AG04450 (cell line): Measurements from ENCODE around the gene DNM3. TPM values are rescaled to one million over a fixed set of nuclear protein-coding genes. Genes with fewer than 3 reads are reported as not detected.

ENCODE experiments used
- CTCF ChIA-PET: fragments of 300-600, 350-600 bp; formaldehyde crosslinking; extraction: SDS; loops from one replicate; lab custom pipeline; 2022; ENCODE audit warnings: antibody characterized with exemption, inconsistent platforms; lab: Charles Lee
- POLR2A ChIA-PET: fragments of 350-600 bp; formaldehyde crosslinking; extraction: SDS; loops from one replicate; lab custom pipeline; 2021; ENCODE audit warnings: antibody characterized with exemption, inconsistent platforms; lab: Yijun Ruan, JAX
- DNase-seq: peaks from one replicate; pipeline ENCODE4 v3.0.0-alpha.2; 2011; ENCODE audit warnings: low read depth, low spot score
- H3K27ac ChIP-seq: one replicate; pipeline ENCODE4 v1.5.1; 2012; ENCODE audit warnings: low read depth, low read length, control low read depth
- H3K27me3 ChIP-seq: one replicate; pipeline ENCODE4 v1.6.0; 2012; ENCODE audit warnings: low read length; ENCODE audit not compliant: control insufficient read depth, insufficient read depth
- H3K4me3 ChIP-seq: 2 replicates; pipeline ENCODE4 v1.5.1; 2011; ENCODE audit warnings: mild to moderate bottlenecking, low read depth, low read length, control low read depth
- H3K9me3 ChIP-seq: 2 replicates; pipeline ENCODE4 v1.5.1; 2012; ENCODE audit warnings: low read length; ENCODE audit not compliant: control insufficient read depth, insufficient read depth
- polyA plus RNA-seq: library from polyadenylated mRNA; depleted of rRNA; stranded (reverse); fragments of >200 nt; gene quantifications from 2 replicates; pipeline ENCODE4 v1.2.3, GENCODE V29; 2011
- TF ChIP-seq, protein P1 (sequence below): IDR thresholded peaks from 2 replicates; pipeline ENCODE4 v1.5.1; 2011; ENCODE audit warnings: low read depth, low read length, control low read depth, inconsistent platforms

The DNM3 gene
- polyA plus RNA-seq, 1 experiment = 0.37 TPM

DNA sequence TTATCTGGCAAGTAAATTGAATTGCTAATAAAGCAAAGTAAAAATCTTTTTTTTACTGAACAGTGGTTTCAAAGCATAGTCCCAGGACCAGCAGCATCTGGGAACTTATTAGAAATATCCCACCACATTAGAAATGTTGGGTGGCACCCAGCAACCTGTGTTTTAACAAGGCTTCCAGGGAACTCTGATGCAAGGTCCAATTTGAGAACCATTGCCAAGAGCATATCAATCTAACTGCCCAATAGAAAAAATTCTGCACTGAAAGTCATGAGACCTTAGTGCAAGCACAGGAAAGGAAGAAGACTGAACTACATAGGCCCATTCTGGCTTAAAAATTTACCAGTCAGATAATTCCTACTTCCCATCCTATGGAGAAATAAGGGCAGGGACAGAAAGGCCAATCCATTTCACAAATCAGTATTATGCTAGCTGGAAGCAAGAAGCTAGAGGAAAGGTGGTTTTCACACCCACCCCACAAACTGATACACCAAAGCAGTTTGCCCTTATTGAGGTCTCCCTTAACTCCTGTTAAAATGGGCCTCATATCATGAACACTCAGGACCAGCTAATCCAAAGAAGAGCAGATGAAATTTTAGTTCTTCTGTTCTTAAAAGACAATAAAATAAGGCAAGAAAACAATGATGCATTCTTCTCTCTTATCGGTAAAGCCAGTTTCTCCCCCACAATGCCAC, 561.7 kb downstream of the DNM3 start:
- POLR2A ChIA-PET = no interaction called here
- no peaks in the 10 kb centered on the region for H3K27me3 ChIP-seq
- CTCF ChIA-PET = interaction anchor here (1.1 to 14.1 kb wide), 2 partner anchors 400 to 601 kb away, joined by 3 to 199 read pairs; no protein-coding TSS in a partner anchor
- H3K27ac ChIP-seq = no peak overlapping the region
- no peak for DNase-seq
- H3K9me3 ChIP-seq = no peaks in the 10 kb centered on the region
- no peak overlapping the region for H3K4me3 ChIP-seq
- TF ChIP-seq, protein P1, sequence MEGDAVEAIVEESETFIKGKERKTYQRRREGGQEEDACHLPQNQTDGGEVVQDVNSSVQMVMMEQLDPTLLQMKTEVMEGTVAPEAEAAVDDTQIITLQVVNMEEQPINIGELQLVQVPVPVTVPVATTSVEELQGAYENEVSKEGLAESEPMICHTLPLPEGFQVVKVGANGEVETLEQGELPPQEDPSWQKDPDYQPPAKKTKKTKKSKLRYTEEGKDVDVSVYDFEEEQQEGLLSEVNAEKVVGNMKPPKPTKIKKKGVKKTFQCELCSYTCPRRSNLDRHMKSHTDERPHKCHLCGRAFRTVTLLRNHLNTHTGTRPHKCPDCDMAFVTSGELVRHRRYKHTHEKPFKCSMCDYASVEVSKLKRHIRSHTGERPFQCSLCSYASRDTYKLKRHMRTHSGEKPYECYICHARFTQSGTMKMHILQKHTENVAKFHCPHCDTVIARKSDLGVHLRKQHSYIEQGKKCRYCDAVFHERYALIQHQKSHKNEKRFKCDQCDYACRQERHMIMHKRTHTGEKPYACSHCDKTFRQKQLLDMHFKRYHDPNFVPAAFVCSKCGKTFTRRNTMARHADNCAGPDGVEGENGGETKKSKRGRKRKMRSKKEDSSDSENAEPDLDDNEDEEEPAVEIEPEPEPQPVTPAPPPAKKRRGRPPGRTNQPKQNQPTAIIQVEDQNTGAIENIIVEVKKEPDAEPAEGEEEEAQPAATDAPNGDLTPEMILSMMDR = no peak

DNA sequence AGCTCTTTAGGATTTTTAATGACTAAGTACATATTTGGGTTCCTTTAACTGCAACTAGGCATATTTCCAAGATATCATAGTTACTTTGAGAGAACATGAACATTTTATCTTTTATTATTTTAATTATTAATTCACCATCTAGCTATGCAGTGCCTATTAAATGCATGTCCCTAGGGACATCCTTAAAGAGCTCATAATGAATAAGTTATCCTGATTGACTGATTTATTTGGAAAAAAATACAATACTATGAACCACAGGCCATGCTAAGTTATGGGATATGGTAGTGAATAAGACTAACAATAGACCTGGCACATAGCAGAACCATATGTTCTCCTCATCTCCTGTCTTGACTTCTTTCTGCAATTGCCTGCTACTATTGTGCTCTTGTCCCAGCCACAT, 562.8 kb downstream of the DNM3 start:
- ChIA-PET CTCF (interaction anchor here (1.0 to 14.1 kb wide), 3 partner anchors 19 to 602 kb away, joined by 3 to 199 read pairs (median 3); no protein-coding TSS in a partner anchor), POLR2A (no interaction called here)
- Histone ChIP-seq H3K27ac (no peak overlapping the region), H3K9me3 (no peaks in the 10 kb centered on the region), H3K4me3 (no peak overlapping the region), H3K27me3 (no peaks in the 10 kb centered on the region)
- TF ChIP-seq, protein P1 = no peak
- DNase-seq = no peak

DNA sequence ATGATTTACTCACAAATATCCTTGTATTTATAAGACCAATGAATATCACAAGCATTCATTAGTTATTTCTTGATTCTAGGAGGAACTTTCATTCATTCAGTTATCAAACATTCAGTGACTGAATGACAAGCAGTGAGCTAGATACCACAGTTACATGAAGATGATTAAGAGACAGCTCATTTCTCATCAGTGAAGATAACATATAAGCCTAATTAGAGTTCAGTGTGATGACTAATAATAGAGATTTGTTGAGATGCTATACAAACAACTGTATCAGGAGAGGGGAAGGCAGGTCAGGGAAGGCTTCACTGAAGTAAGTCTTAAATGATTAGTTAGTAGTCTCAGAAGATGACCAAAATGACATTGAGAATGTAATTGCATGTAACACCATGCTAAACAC, 564.6 kb downstream of the DNM3 start:
- DNase-seq = no peak
- Histone ChIP-seq H3K4me3 (no peak overlapping the region), H3K9me3 (no peaks in the 10 kb centered on the region), H3K27me3 (no peaks in the 10 kb centered on the region), H3K27ac (no peak overlapping the region)
- TF ChIP-seq, protein P1 = no peak
- ChIA-PET CTCF (interaction anchor here (0.6 to 14.1 kb wide), 5 partner anchors 24 to 604 kb away, joined by 3 to 199 read pairs (median 4); no protein-coding TSS in a partner anchor), POLR2A (no interaction called here)

DNA sequence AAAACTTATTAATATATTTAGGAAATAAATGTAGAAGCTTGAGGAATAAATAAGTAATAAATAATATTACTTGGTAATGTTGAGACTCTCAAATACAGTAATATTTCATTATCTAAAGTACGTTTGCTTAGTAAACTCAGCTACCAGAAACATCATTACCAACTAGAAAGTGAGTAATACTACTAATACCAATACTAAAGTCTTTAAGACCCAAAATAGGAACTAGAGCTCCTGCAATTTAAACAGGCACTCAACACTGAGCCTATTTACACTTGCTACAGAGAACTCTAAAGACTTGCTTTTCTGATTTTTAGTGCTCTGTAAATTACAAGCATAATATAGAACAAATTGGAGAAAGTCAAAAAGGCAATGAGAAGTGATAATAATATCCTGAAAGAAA, 565.7 kb downstream of the DNM3 start:
- no peaks in the 10 kb centered on the region for H3K27me3 ChIP-seq
- H3K9me3 ChIP-seq = no peaks in the 10 kb centered on the region
- H3K27ac ChIP-seq = no peak overlapping the region
- CTCF ChIA-PET = interaction anchor here (1.6 to 2.7 kb wide), 2 partner anchors 23 to 405 kb away, joined by 4 to 17 read pairs; no protein-coding TSS in a partner anchor
- H3K4me3 ChIP-seq = no peak overlapping the region
- TF ChIP-seq, protein P1 = no peak
- no peak for DNase-seq
- POLR2A ChIA-PET = no interaction called here

DNA sequence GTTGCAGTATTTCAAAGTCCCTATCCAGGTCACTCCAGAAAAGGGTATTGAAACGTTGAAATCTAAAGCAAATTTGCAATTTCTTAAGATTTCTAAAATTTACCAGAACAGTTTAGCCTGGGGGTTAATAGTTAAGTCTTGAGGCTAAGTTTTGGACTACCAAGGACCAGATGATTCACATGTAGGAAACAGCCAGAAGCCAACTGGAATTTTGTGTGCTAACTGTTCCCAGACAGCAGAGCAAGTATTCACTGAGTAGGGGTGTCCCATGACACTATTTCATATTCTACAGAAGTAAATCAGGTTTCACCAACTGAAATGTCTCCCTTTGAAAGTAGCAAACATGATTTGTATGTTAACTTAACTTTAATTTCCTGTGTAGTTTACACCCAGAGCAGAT, 567.7 kb downstream of the DNM3 start:
- CTCF ChIA-PET = interaction anchor here (0.6 to 2.7 kb wide), 4 partner anchors 9 to 407 kb away, joined by 3 to 17 read pairs (median 6); no protein-coding TSS in a partner anchor
- H3K4me3 ChIP-seq = no peak overlapping the region
- no peak for DNase-seq
- H3K27ac ChIP-seq = no peak overlapping the region
- no peaks in the 10 kb centered on the region for H3K9me3 ChIP-seq
- POLR2A ChIA-PET = no interaction called here
- TF ChIP-seq, protein P1 = no peak
- no peaks in the 10 kb centered on the region for H3K27me3 ChIP-seq
